NB4 (cell line): Measurements from ENCODE around the gene DYNLT2B.

ENCODE experiments used
- DNase-seq: peaks from one replicate; pipeline ENCODE4 v3.0.0; 2010; ENCODE audit warnings: low read depth
- H3K4me3 ChIP-seq: one replicate; pipeline ENCODE4 v1.5.1; 2011; ENCODE audit warnings: mild to moderate bottlenecking, low read depth, low read length, moderate library complexity
- MYC ChIP-seq: IDR thresholded peaks from 2 replicates; pipeline ENCODE4 v1.6.1; 2011; ENCODE audit warnings: low read depth, low read length
- POLR2A ChIP-seq: IDR thresholded peaks from 2 replicates; pipeline ENCODE4 v1.6.1; 2011; ENCODE audit warnings: mild to moderate bottlenecking; ENCODE audit not compliant: insufficient read length; ENCODE audit errors: extremely low read depth
- TF ChIP-seq, protein P1 (sequence below): IDR thresholded peaks from one replicate; pipeline ENCODE4 v1.5.1; 2012; ENCODE audit warnings: low read depth, low read length
- TF ChIP-seq, protein P2 (sequence below): IDR thresholded peaks from 2 replicates; pipeline ENCODE4 v1.6.1; 2011; ENCODE audit warnings: low read depth, low read length

The DYNLT2B gene

DNA sequence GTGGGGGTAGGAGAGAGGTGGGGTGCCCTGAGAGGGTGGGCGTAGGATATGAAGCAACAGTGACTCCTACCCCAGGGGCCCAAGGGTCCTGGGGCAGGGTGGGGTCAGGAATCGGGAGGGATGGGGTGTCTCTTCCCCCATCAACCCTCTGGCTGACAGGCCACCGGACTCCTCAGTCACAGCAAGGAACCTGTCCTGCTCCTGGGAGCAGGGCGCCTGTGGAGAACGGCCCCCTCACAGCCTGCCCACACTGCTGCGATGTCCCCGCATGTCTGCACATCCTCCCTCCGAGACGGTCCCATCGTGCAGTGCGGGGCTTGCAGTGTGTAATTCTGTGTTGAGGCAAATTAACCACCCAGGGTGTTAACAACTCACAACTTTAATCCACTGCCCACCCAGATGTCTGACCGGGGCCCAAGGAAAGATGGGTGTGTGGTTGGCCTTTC is 17.5 kb upstream of the DYNLT2B start:
- H3K4me3 ChIP-seq, result no peak overlapping the region
- DNase-seq, result no peak
- TF ChIP-seq MYC, result no peak
- TF ChIP-seq, protein P1, sequence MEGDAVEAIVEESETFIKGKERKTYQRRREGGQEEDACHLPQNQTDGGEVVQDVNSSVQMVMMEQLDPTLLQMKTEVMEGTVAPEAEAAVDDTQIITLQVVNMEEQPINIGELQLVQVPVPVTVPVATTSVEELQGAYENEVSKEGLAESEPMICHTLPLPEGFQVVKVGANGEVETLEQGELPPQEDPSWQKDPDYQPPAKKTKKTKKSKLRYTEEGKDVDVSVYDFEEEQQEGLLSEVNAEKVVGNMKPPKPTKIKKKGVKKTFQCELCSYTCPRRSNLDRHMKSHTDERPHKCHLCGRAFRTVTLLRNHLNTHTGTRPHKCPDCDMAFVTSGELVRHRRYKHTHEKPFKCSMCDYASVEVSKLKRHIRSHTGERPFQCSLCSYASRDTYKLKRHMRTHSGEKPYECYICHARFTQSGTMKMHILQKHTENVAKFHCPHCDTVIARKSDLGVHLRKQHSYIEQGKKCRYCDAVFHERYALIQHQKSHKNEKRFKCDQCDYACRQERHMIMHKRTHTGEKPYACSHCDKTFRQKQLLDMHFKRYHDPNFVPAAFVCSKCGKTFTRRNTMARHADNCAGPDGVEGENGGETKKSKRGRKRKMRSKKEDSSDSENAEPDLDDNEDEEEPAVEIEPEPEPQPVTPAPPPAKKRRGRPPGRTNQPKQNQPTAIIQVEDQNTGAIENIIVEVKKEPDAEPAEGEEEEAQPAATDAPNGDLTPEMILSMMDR, result no peak
- TF ChIP-seq, protein P2, sequence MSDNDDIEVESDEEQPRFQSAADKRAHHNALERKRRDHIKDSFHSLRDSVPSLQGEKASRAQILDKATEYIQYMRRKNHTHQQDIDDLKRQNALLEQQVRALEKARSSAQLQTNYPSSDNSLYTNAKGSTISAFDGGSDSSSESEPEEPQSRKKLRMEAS, result no peak
- TF ChIP-seq POLR2A, result no peak

DNA sequence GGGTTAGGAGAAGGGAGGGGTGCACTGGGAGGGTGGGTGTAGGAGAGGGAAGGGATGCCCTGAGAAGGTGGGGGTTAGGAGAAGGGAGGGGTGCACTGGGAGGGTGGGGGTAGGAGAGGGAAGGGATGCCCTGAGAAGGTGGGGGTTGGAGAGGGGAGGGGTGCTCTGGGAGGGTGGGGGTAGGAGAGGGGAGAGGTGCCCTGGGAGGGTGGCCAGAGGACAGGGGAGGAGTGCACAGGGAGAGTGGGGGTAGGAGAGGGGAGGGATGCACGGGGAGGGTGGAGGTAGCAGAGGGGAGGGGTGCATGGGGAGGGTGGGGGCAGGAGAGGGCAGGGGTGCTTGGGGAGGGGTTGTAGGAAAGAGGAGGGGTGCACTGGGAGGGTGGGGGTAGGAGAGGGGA is 16.9 kb upstream of the DYNLT2B start:
- TF ChIP-seq POLR2A, result no peak
- no peak overlapping the region for H3K4me3 ChIP-seq
- DNase-seq, result no peak

DNA sequence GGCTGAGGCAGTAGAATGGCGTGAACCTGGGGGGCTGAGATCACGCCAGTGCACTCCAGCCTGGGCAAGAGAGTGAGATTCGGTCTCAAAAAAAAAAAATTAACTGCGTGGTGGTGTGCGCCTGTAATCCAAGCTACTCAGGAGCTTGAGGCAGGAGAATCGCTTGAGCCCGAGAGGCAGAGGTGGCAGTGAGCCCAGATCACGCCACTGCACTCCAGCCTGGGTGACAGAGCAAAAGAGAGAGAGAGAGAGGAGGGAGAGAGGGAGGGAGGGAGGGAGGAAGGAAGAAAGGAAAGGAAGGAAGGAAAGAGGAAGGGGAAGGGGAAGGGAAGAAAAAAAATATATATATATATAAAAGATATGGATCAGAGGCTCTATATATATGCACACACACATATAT is 14.1 kb upstream of the DYNLT2B start:
- H3K4me3 ChIP-seq, result no peak overlapping the region
- no peak for DNase-seq
- TF ChIP-seq, protein P1, result no peak
- TF ChIP-seq MYC (no peak), POLR2A (no peak)
- TF ChIP-seq, protein P2, result no peak

DNA sequence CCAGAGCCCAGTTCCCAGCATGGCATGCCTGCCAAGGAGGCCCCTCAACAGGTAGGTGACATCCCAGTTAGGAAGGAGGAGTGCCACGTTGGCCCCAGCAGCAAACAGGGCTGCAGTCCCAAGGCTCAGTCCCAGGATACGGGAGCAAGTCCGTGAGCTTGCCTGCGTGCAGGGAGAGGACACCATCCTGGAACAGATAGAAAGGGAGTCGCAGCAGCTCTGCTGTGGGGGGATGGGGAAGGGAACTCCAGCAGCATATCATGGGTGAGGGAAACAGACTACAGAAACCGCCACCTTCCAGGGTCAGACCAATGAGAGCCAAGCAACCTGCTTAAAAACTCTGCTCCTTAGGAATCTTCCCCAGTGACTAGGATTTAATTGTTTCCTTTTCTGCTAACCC is 9.4 kb upstream of the DYNLT2B start:
- no peak for DNase-seq

DNA sequence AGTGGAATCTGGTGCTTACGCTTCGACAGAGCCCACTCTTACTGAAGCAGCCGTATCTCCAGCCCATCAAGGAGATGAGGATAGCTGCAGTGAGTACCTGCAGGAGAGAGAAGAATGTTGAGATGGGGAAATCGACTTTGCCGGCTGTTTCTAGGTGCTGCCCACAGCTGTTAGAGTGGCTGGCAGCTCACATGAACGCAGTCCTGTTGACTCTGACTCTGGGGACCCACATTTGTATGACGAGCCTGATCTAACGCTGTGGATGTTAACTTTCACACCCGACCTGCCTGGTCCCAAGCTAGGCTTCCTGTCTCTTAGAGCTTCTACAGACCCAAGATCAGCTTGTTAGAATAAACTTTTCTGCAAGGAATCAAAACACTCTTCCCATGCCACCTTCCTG is 8.9 kb upstream of the DYNLT2B start:
- no peak for TF ChIP-seq POLR2A
- TF ChIP-seq, protein P1, result no peak
- TF ChIP-seq MYC, result no peak
- TF ChIP-seq, protein P2, result no peak

More for the DNA sequence above, 9.4 kb upstream of the DYNLT2B start:
- no peak overlapping the region for H3K4me3 ChIP-seq
- no peak for TF ChIP-seq POLR2A
- no peak for TF ChIP-seq MYC
- TF ChIP-seq, protein P2, result no peak
- TF ChIP-seq, protein P1, result no peak

DNA sequence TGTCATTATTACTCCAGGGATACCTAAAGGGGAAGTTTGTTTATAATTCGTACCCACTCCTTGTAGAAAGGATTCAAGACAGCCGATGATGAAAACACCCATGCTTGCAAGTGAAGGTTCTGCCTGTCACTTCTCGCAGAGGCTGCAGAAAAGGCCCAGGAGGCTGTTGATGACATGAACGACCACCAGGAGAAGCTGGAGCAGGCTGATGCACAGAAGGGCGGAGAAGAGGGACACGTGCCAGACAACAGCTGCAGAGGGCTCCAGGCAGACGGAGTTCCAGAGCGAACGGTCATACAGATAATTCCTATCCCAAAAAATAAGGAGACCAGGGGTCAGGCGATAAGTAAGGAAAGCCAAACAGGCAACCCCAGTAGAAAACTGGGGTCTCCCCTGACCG is 5.7 kb upstream of the DYNLT2B start:
- TF ChIP-seq POLR2A, result no peak
- TF ChIP-seq, protein P1, result peak; percentile 11
- H3K4me3 ChIP-seq, result no peak overlapping the region
- peak; percentile 38 for DNase-seq

More for the DNA sequence above, 8.9 kb upstream of the DYNLT2B start:
- no peak for DNase-seq
- H3K4me3 ChIP-seq, result no peak overlapping the region
